GM18526 (cell line): ENCODE results near the gene CSF2RB.

Experiments used
- POLR2A ChIP-seq: IDR thresholded peaks from 3 replicates; pipeline ENCODE4 v1.6.1; 2011; ENCODE audit not compliant: insufficient read length; ENCODE audit errors: extremely low read depth

Gene CSF2RB

DNA sequence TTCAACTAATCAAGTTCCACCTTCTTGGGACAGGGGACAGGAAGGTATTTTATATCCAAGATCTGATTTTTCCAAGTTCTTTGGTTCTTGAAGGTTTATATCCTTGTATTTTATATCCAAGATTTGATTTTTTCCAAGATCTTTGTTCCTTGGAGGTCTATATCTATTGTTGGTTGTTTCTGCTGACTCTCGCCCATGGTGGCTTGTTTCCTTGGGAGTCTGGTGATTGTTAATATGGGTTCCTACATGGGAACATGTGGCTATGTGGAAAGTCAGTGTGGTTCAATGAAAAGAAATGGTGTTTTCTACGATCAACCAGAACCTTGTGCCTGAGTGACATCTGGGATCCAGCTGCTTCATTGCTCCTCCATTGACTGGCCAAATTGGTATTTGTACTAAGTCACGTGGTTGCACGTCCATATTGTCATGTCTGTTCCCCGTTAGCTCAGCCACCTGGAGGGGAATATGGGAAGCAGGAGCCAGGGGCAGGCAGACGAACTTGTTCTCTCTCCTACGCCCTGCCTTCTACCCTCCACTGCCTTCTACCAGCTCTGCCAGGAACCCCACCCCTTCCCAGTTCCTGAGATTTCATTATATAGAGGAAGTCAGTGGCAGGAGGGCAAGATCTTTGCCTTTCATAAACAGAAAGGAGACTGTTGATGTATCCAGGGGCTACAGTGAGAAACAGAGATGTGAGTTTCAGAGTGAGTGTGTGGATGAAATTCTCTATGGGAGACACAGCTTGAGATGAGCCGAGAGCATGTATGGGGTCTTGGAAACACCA is 11.1 kb upstream of the CSF2RB start:
- TF ChIP-seq POLR2A = no peak

DNA sequence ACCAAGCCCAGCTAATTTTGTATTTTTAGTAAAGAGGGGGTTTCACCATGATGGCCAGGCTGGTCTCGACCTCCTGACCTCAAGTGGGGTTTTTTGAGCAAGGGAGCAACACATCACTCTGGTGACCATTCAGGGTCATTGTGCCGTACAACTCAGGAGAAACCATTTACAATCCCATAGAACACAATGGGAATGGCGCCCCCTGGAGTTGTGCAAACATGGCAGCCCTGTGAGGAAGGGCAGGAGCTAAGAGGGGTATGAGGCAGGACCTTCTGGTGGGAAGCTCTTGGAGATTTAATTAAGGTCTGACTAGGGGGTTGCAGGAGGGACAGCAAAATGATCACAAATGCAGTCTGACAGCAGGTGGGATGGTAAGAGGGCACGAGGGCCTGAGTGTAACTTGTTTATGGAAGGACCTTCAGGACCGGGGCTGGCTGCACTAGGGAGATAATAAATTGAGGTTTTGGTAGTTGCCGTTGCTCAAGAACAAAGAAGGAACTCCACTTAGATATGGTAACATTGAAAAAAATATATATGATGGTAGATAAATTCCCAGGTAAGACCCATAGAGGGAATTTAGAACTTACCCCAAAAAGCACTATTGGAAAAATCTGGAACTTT is 9.1 kb upstream of the CSF2RB start:
- no peak for TF ChIP-seq POLR2A

GRCh38 chr22:36907253-36908195 is 5.9 kb upstream of the CSF2RB start:
- no peak for TF ChIP-seq POLR2A

- no peak for TF ChIP-seq POLR2A
Observed at GRCh38 chr22:36910461-36910860, 3.0 kb upstream of the CSF2RB start.

DNA sequence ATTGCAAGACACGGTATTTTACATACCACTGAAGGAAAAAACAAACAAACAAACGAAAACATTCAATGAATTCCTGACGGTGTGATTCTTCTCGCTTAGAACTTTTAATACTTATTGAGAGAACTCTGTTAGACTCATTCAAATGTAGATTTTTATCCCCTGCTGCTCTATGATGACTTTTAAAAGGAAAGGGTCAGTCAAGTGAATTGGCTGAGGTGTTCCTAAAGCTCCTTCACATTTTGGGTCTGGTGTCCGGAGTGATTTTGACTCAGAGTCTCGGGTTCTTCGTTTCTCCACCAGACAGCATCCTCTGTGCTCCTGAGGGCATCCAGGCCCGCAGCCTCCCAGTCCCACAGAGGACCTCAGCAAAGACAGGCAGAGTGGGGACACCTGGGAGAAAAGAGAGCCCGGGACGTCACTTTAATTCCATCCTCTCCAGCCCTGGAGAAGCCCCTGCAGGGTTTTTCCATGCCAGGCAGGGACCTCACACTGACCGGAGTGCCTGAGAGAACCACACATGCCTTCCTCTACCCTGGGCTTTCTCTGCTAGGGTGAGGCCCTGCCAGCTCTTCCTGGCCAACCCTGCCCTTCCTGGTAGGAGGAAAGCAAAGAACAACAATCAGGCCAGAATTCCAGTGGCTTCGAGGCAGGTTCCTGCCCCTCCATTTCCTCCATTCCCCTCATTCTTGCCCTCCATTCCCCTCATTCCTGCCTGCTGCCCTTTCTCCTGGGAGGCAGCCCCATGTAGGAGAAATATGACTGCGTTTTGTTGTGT is 1.4 kb upstream of the CSF2RB start:
- TF ChIP-seq POLR2A = no peak

- no peak for TF ChIP-seq POLR2A
Observed at GRCh38 chr22:36912694-36913426, 568 bp upstream of the CSF2RB start.

DNA sequence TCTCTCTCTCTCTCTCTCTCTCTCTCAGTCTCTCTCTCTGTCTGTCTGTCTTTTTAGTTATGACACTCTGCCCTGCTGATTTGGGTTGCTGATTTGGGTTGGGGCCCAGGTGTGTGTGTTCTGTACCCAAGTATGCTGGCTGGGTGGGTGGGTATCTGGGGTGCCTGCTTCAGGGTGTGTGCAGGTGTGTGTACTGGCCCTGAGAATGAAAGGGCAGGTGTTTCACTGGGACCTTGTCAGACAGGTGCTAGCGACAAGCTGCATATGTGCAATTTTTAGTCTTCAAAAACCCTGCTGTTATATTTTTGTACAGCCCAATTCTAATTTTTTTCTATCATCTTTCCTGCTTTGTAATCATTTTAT is 943 bp downstream of the CSF2RB start:
- TF ChIP-seq POLR2A = no peak

DNA sequence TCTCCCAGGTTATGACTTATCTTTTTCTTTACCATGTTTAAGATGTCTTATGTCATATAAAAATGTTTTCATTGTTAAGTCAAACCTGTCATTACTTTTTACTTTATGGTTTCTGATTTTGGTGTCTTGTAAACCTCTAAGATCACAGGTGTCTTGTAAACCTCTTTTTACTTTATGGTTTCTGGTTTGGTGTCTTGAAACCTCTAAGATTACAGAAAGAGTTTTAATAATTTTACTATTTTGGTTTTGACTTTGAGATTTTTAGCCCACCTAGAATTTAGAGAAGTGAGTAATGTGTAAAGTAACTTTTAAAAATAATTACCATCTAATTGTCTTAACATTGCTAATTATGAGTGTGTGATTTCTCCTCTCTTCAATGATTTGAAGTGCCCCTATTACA is 2.6 kb downstream of the CSF2RB start:
- TF ChIP-seq POLR2A = no peak

DNA sequence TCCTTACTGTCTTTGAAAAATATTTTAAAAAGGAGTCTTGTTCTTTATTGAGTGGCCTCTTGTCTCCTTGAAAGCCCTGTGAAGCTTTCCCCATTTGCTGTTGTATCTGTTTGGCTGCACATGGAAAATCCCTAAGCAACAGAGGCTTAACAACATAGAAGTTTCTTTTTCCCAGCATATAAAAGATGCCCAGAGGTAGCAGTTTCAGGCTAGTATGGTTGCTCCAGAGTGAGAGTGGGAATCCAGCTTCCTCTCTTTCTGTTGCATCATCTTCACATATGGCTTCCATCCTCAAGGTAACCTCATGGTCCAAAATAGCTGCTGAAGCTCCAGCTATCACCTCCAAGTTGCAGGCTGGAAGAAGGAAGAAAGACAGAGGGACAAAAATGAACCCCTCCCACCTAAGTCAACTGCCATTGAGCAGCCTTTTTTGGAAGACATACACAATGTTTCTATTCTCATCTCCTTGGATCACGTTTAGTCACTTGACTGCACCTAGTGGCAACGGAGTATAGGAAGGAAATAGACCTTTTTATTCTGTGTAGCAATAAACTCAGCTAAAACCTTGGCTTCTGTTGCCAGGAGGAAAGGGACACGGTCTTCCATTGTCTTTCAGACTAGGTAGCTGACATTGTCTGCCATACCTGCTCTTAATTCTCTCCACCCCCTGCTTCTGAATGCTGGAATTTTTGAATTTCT is 5.3 kb downstream of the CSF2RB start:
- TF ChIP-seq POLR2A = no peak

GRCh38 chr22:36921309-36922104 is 8.1 kb downstream of the CSF2RB start:
- TF ChIP-seq POLR2A = no peak

DNA sequence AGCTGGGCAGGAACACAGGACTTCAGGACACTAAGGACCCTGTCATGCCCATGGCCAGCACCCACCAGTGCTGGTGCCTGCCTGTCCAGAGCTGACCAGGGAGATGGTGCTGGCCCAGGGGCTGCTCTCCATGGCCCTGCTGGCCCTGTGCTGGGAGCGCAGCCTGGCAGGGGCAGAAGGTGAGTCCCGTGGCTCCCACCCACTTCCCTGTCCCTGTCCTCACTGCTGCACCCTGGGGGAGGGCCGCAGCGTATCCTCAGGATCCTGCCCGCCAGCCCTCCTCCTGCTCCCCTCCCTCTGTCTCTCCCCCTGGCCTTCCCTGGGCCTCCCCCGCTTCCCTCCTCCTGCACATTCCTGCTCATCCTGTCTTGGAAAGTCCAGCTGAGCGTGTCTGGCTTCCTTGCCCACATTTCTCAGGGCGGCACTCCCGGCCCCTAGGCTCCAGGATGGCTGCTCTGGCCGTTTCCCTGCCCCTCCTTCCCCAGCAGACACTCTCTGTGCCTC is 8.7 kb downstream of the CSF2RB start:
- TF ChIP-seq POLR2A = no peak

DNA sequence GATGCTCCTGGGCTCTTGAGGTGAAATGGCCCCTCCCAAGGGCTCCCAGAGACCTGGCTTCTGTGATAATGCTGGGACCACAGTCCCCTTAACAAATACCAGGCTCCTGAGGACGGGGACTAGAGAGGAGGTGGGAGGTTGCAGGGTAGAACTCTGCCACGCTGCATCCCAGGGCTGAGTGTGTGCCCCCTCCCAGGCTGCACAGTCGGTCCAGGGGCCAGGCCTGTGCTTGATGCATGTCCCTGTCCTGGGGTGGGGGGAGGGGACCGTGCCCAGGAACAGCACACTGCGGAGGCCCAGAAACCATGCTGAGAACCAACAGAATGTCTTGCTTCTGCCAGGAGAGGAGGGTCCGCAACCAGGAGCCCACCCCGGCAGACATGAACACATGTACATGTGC is 9.3 kb downstream of the CSF2RB start:
- TF ChIP-seq POLR2A = no peak

DNA sequence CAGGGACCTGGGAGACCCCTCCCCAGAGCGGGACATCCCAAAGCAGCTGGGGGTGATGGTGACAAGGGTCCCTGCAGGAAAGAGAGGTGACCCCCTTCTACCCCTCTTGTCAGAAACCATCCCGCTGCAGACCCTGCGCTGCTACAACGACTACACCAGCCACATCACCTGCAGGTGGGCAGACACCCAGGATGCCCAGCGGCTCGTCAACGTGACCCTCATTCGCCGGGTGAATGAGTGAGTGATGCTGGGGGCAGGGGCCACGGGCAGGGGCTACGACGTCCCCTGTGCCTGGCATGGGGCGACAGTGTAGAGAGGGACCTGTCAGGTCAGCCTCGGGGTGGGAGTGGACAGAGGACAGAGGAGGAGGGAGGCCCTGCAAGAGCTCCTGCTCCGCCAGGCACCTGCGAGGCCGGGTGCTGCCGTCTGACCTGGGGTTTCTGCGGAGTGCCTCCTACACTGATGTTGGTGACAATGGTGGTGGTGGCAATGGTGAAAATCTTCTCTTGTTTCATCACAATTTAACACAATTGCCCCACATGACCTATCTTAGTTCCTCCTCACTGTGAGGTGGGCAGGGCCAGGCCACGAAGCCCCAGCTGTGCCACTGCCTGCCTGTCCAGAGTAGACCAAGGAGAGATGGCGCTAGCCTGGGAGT is 9.8 kb downstream of the CSF2RB start:
- no peak for TF ChIP-seq POLR2A
